Effector memory CD4-positive, alpha-beta T cell (primary cell): Measurements from ENCODE around the gene NEDD4L.
A peak's percentile ranks its signal among the peaks of the same experiment; 100 is the strongest.

Experiments used
- DNase-seq, 3 donors: peaks; one replicate each; pipeline ENCODE4 v3.0.0-alpha.2; 2020
- H3K27ac ChIP-seq: 2 replicates; pipeline ENCODE4 v1.7.0; 2013; ENCODE audit warnings: mild to moderate bottlenecking, low read length, moderate library complexity; ENCODE audit not compliant: insufficient read depth, poor library complexity, severe bottlenecking
- H3K27me3 ChIP-seq: replicated peaks from 2 replicates; pipeline ENCODE4 v1.7.0; 2013; ENCODE audit warnings: mild to moderate bottlenecking, low read length; ENCODE audit not compliant: insufficient read depth, control insufficient read depth, poor library complexity, severe bottlenecking
- H3K36me3 ChIP-seq: 2 replicates; pipeline ENCODE4 v1.7.0; 2013; ENCODE audit warnings: mild to moderate bottlenecking, low read length, moderate library complexity; ENCODE audit not compliant: control insufficient read depth, insufficient read depth
- H3K4me1 ChIP-seq: 2 replicates; pipeline ENCODE4 v1.7.0; 2013; ENCODE audit warnings: low read length, mild to moderate bottlenecking; ENCODE audit not compliant: control insufficient read depth, insufficient read depth, poor library complexity, severe bottlenecking
- H3K4me3 ChIP-seq: 2 replicates; pipeline ENCODE4 v1.7.0; 2013; ENCODE audit warnings: low read length, low read depth, mild to moderate bottlenecking; ENCODE audit not compliant: insufficient read depth, poor library complexity, severe bottlenecking
- H3K9me3 ChIP-seq: 2 replicates; pipeline ENCODE4 v1.7.0; 2013; ENCODE audit warnings: mild to moderate bottlenecking, low read length, moderate library complexity; ENCODE audit not compliant: control insufficient read depth

NEDD4L gene

GRCh38 chr18:58299936-58300335 lies 255.9 kb downstream of the NEDD4L start:
- no peaks in the 10 kb centered on the region for H3K9me3 ChIP-seq

GRCh38 chr18:58300867-58301266 lies 256.8 kb downstream of the NEDD4L start:
- no peaks in the 10 kb centered on the region for H3K4me1 ChIP-seq
- no peaks in the 10 kb centered on the region for H3K9me3 ChIP-seq
- DNase-seq: no peak
- no peaks in the 10 kb centered on the region for H3K36me3 ChIP-seq
- no peak overlapping the region for H3K4me3 ChIP-seq
- no peaks in the 10 kb centered on the region for H3K27me3 ChIP-seq
- no peak overlapping the region for H3K27ac ChIP-seq

More at GRCh38 chr18:58299936-58300335, 255.9 kb downstream of the NEDD4L start:
- Histone ChIP-seq H3K27ac (no peak overlapping the region), H3K4me1 (no peaks in the 10 kb centered on the region), H3K4me3 (no peak overlapping the region), H3K27me3 (no peaks in the 10 kb centered on the region), H3K36me3 (no peaks in the 10 kb centered on the region)
- no peak for DNase-seq

DNA sequence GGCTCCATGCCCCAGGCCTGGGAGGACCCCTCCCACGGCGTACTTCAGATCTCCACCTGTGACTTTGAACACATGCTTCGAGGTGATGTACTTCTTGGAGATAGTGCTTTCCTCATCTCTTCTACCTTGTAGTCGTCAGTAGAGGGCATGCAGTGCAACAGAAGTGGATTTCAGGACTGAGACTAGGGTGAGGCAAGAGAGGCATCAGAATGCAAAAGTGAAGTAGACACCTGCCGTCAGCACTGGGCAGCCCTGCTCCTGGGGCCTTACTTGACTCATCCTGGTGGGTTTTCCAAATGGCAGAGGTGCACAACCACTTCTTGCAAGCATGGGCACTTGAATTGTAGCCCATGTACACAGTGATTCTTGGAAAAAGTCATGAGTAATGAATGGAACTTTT lies 258.8 kb downstream of the NEDD4L start:
- no peaks in the 10 kb centered on the region for H3K27me3 ChIP-seq
- H3K36me3 ChIP-seq: no peaks in the 10 kb centered on the region
- no peaks in the 10 kb centered on the region for H3K9me3 ChIP-seq
- no peak overlapping the region for H3K4me3 ChIP-seq
- no peak for DNase-seq
- peak overlapping the region; percentile 15 for H3K27ac ChIP-seq
- no peaks in the 10 kb centered on the region for H3K4me1 ChIP-seq

DNA sequence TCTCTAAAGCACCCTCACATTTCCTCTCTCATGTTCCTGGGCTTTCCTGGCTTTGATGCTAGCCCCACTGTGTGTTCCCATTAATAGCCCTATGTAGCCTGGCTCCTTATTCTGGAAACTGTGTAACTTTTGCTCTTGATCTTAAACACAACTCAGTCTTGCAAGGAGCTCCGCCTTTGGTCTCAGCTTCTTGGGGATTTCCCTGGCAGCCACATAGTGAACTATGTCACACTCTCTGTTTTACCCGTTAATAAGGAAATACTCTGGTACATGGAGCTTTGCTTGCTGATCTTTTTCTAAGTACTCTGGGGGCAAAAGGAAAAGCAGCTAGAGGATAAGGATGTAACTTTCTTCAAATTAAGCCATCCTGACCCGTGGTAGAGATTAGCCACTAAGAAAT lies 259.3 kb downstream of the NEDD4L start:
- DNase-seq: no peak
- Histone ChIP-seq H3K36me3 (no peaks in the 10 kb centered on the region), H3K9me3 (no peaks in the 10 kb centered on the region), H3K4me1 (no peaks in the 10 kb centered on the region), H3K27me3 (no peaks in the 10 kb centered on the region), H3K4me3 (no peak overlapping the region), H3K27ac (peak overlapping the region; percentile 15)

- Histone ChIP-seq H3K36me3 (no peaks in the 10 kb centered on the region), H3K27ac (no peak overlapping the region), H3K27me3 (no peaks in the 10 kb centered on the region), H3K4me1 (peaks cover 16% of the 10 kb centered on the region), H3K9me3 (no peaks in the 10 kb centered on the region), H3K4me3 (no peak overlapping the region)
- no peak for DNase-seq
Measured at GRCh38 chr18:58305792-58306191, 261.8 kb downstream of the NEDD4L start.

- peaks cover 21% of the 10 kb centered on the region for H3K4me1 ChIP-seq
- no peaks in the 10 kb centered on the region for H3K27me3 ChIP-seq
- no peak overlapping the region for H3K27ac ChIP-seq
- no peak overlapping the region for H3K4me3 ChIP-seq
- H3K9me3 ChIP-seq: no peaks in the 10 kb centered on the region
- DNase-seq: no peak
- no peaks in the 10 kb centered on the region for H3K36me3 ChIP-seq
Measured at GRCh38 chr18:58307441-58307840, 263.4 kb downstream of the NEDD4L start.

- H3K36me3 ChIP-seq: no peaks in the 10 kb centered on the region
- H3K27me3 ChIP-seq: no peaks in the 10 kb centered on the region
- H3K4me3 ChIP-seq: no peak overlapping the region
- no peak for DNase-seq
- peaks cover 22% of the 10 kb centered on the region for H3K4me1 ChIP-seq
- no peak overlapping the region for H3K27ac ChIP-seq
- H3K9me3 ChIP-seq: no peaks in the 10 kb centered on the region
Measured at GRCh38 chr18:58308463-58308862, 264.4 kb downstream of the NEDD4L start.

- H3K27me3 ChIP-seq: no peaks in the 10 kb centered on the region
- no peak for DNase-seq
- H3K27ac ChIP-seq: no peak overlapping the region
- H3K4me1 ChIP-seq: peaks cover 22% of the 10 kb centered on the region
- H3K9me3 ChIP-seq: no peaks in the 10 kb centered on the region
- H3K4me3 ChIP-seq: no peak overlapping the region
- H3K36me3 ChIP-seq: no peaks in the 10 kb centered on the region
Measured at GRCh38 chr18:58309099-58309498, 265.1 kb downstream of the NEDD4L start.

GRCh38 chr18:58309610-58310239 lies 265.7 kb downstream of the NEDD4L start:
- no peak overlapping the region for H3K4me3 ChIP-seq
- peak overlapping the region; percentile 27 for H3K27ac ChIP-seq
- no peaks in the 10 kb centered on the region for H3K9me3 ChIP-seq
- no peak for DNase-seq
- no peaks in the 10 kb centered on the region for H3K27me3 ChIP-seq
- no peaks in the 10 kb centered on the region for H3K36me3 ChIP-seq
- peaks cover 22% of the 10 kb centered on the region for H3K4me1 ChIP-seq

DNA sequence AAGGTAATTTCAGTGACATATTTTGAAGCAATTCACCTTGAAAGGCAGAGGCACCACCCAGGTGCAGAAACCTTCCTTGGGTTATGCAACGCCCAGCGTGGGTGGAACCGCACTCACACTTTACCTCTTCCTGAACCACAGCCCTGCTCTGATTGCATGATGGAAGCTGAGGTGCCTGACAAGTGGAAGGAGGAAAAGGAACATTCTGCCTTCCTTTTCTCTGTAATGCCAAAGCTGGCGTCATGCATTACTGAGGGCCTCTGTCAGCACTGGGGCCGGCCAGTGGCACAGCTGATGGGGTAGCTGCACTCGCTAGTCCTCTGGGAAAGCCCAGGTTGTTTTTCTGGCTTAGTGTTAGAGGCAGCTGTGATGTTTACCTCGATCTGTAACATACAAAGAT lies 266.5 kb downstream of the NEDD4L start:
- no peaks in the 10 kb centered on the region for H3K9me3 ChIP-seq
- H3K27me3 ChIP-seq: no peaks in the 10 kb centered on the region
- H3K36me3 ChIP-seq: no peaks in the 10 kb centered on the region
- DNase-seq: peak in 1 of 3 donors; percentile 14
- H3K27ac ChIP-seq: peak overlapping the region; percentile 27
- peaks cover 22% of the 10 kb centered on the region for H3K4me1 ChIP-seq
- H3K4me3 ChIP-seq: peak overlapping the region; percentile 28
